8988T (cell line): ENCODE results near the gene RASSF3.
"Not testable (repeated sequence)": the region's sequence is repeated elsewhere in the genome, so short reads cannot be mapped to it uniquely, and the experiment has no call there.

Experiments
- DNase-seq: peaks from one replicate; pipeline ENCODE4 v3.0.0; 2011

The RASSF3 gene, protein sequence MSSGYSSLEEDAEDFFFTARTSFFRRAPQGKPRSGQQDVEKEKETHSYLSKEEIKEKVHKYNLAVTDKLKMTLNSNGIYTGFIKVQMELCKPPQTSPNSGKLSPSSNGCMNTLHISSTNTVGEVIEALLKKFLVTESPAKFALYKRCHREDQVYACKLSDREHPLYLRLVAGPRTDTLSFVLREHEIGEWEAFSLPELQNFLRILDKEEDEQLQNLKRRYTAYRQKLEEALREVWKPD

GRCh38 chr12:64610079-64610659, at the start of gene RASSF3:
RASSF3 (plus strand) TSS chr12:64610495; CDS start chr12:64610633, 138 bp downstream.
- DNase-seq, result peak; percentile 53

GRCh38 chr12:64561302-64562136, 48.8 kb upstream of the RASSF3 start:
- DNase-seq, result no peak

DNA sequence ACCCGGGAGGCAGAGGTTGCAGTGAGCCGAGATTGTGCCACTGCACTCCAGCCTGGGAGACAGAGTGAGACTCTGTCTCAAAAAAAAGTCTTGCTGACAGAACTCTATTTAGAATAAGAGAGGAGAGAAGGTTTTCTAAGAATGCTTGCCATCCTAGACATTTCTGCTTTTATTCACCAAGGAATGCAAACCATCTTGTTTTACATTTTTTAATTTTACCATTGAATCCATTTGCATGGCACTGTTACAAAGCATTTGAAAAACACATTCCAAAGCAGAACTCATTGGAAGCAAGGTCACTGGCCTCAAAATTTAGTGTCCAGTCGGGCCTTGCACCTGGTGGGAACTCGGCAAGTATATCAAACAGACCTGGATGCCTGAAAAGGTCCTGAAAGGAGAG, 44.2 kb upstream of the RASSF3 start:
- no peak for DNase-seq

GRCh38 chr12:64566831-64567517, 43.3 kb upstream of the RASSF3 start:
- DNase-seq, result no peak

DNA sequence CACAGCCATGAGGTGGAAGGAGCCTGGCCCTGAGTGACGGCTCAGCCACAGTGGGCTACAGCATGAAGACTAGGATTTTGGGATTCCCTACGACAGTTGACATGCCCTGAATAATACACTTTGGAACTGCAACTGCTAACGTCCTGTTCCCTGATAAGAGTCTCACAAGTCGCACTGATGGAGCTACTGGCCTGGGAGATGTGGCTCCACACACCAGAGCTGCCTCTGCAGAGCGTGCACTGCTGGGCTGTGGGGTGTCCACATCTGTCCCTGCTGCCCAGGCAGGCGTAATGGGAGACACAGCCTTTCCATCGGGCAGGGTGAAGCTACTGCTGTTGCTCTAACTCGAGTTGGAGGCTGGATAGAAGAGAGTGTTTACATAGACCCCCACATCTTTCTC, 42.7 kb upstream of the RASSF3 start:
- no peak for DNase-seq

DNA sequence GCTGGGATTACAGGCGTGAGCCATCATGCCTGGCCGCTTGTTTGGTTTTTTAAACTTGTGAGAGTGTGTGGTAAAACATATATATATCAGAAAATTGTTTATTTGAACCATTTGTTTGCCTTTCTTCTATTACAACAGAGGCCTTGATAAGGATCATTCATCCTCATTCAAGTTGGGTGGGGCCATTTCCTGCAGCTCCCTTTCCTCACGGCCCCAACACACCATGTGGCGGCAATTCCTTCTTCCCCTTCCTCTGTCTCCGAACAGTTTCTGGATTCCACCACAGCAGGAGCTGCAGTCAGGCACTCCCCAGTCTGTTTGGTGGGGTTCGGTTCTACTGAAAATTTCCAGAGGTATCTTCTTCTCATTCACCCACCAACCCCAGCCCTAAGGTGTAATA, 42.0 kb upstream of the RASSF3 start:
- DNase-seq, result no peak

DNA sequence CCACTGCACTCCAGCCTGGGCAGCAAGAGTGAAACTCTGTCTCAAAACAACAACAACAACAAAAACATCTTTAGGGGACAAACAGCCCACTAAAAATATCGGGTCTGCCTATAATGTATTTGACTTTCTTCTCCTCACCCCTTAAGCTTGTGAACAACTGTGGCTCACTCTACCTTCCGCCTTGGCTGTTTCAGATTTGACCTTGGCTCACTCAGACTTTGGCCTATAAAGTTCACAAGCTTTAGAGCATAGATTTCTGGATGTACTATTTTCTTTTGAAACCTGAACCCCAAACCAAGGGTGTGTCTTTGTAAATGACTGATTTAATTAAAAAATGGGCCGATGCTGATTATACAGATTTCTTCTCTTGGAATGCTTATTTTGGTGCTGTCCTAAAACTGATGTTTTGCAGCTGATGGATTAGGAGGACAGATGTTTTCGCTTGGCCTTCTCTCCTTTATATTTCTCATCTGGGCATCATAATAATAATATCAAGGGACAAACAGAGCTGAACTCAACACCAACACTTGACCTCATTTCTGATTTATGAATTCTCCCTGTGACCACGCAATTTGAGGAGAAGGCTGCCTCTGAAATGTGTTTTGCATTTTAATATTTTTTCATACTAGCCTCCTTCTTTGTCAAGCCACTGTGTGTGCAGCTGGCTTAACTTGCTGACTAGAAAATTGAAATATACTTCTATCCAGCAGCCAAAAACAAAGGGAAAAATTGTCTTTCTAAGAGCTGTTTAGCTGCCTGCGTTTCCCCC, 40.2 kb upstream of the RASSF3 start:
- no peak for DNase-seq

DNA sequence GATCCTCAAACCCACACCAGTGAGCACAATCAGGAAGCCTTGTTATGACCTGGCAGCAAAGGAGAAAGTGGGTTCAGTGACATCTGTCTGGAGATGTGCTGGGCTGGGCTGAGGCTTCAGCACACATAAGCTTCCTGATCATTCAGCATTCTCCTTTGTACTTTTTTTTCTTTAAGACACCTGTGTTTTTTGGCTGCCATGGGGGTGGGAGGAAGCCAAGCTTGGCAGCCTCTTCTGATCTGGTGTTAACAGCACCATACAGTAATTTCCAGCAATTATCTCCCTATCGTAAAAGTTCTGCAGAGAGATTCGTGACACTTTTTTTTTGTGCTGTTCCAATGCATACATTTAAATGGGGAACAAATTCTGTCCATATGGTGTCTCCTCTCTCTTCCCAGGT, 38.9 kb upstream of the RASSF3 start:
- no peak for DNase-seq

- no peak for DNase-seq
Measured at GRCh38 chr12:64572241-64572640, 38.1 kb upstream of the RASSF3 start.

GRCh38 chr12:64574837-64575236, 35.5 kb upstream of the RASSF3 start:
- no peak for DNase-seq

DNA sequence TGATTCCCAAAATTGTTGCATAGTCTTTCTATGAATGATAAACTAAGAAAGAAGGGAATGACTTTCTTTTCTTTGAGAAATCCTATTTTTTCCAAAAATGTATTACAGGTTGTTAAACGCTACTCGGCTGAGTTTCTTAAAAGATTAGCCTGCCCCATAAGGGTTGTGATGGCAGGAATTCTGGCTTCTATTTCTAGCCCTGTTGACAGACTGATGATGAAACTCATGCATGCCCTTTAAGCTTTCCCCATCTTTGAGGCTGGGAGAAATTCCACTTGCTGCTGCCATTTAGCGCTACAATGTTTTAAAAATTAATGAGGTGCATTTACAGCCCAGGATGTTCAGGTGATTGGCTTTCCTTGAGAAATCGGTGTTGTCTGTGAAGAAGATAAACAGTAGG, 33.2 kb upstream of the RASSF3 start:
- DNase-seq, result no peak

GRCh38 chr12:64578566-64578965, 31.7 kb upstream of the RASSF3 start:
- DNase-seq, result no peak

DNA sequence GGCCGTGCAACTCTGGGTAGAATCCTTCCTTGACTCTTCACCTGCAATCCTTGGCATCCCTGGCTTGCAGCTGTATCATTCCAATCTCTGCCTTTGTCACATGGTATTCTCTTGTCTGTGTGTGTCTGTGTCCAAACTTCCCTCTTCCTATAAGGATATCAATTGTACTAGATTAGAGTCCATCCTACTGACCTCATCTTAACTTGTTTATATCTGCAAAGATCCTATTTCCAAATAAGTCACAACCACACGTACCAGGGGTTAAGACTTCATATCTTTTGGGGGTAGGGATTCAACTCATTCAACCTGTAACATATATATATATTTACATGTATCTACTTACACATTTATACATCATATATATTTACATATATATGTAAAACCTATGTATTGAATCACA, 29.6 kb upstream of the RASSF3 start:
- no peak for DNase-seq

- DNase-seq, result no peak
Measured at GRCh38 chr12:64582114-64582513, 28.2 kb upstream of the RASSF3 start.

DNA sequence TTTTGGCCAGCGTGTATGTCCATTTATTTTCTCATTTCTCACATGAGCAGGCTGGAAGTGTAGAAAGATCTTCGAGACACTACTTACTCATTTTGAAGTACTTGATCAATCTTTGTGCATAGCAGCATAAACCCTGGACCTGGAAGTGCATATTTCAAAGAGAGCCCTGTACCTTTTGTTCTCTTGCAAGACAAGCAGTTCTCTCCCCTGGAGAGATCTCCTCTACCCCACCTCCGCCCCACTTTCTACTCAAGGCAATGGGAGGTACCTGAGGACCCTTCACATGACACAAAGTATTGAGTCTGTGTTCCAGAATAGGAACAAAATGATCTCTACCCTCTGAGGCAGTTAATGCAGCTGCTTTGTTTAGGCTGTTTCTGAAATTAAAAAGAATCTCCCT, 27.4 kb upstream of the RASSF3 start:
- no peak for DNase-seq

- DNase-seq, result not testable (repeated sequence)
Measured at GRCh38 chr12:64583395-64583770, 26.9 kb upstream of the RASSF3 start.

GRCh38 chr12:64583771-64584421, 26.4 kb upstream of the RASSF3 start:
- DNase-seq, result no peak

DNA sequence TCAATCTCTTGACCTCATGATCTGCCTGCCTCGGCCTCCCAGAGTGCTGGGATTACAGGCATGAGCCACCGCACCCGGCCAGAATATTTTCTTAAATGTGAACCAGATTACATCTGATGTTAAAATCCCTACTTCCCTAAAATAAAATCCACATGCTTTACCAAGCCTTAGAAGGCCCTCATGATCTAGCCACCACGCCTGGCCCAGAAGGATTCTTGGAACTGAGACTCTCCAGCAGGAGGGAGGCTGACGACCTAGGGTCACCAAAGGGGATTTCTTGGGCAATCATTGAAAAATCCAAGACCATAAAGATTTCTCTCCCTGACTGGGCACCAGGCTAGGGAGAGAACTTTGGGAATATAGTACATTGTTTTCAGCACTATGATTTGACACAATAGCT, 25.2 kb upstream of the RASSF3 start:
- no peak for DNase-seq

DNA sequence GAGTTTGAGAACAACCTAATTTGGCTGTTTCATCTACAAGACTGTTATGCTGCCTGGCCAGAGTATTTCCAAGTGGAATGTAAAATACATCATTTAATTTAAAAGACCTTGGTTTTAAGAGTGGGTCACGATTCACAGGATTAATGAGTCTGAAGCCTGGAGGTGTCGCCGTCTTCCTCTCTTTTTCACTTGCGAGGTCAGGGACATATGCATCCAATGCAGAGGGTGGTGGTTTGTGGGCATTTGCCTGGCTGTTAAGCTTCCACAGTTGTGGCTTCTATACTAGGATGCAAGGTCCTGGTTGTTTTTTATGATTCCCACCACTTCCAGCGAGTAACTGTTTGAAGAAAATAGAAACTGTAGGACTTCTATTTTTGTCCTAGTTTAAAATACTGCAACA, 22.8 kb upstream of the RASSF3 start:
- DNase-seq, result no peak

DNA sequence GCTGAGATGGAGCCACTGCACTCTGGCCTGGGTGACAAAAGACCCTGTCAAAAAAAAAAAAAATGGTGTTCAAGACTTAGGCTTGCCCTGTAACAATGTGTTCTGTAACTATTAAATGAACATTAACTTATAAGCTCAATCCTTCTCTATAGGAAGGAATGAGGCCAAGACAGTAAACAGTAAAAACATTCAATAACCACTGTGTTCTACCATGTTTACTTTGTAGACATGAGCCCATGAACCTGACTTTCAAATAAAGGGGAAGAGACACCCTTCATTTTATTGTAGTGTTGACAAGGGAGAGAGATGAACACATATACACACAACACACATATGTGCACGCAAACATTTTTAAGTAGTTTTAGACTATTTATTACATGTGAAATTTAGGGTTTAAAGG, 20.1 kb upstream of the RASSF3 start:
- no peak for DNase-seq

- no peak for DNase-seq
Measured at GRCh38 chr12:64595863-64596793, 14.2 kb upstream of the RASSF3 start.
